IMR-90 (cell line): ENCODE data around the gene CDK6. TPM values are rescaled to one million over a fixed set of nuclear protein-coding genes. Genes with fewer than 3 reads are reported as not detected.

Source experiments
- ATAC-seq: fragments of 200-7000 bp; cut with Tn5 transposase; 2 replicates; pipeline ENCODE4 v1.9.1; 2020; ENCODE audit warnings: low read depth, mild to moderate bottlenecking, moderate library complexity
- BruUV-seq: library from RNA; stranded (reverse); fragments of 400-500 nt; replicated peaks from 2 replicates; lab custom pipeline; 2021; lab: Mats Ljungman, UMichigan
- CTCF ChIA-PET: fragments of 300-600 bp; formaldehyde crosslinking; extraction: SDS; loops from one replicate; lab custom pipeline; 2021; ENCODE audit warnings: antibody characterized with exemption; lab: Yijun Ruan, JAX
- POLR2A ChIA-PET: fragments of 300-600 bp; sonication (Branson Sonifier 250); formaldehyde crosslinking; loops from one replicate; lab custom pipeline; 2022; ENCODE audit warnings: antibody characterized with exemption; ENCODE audit not compliant: unreplicated experiment; lab: Charles Lee
- DNase-seq: peaks from one replicate; pipeline ENCODE4 v3.0.0; 2013
- H2AFZ ChIP-seq: replicated peaks from 2 replicates; pipeline ENCODE3; 2013; ENCODE audit warnings: low read length, mild to moderate bottlenecking; ENCODE audit not compliant: poor library complexity
- H2AK5ac ChIP-seq: 2 replicates; pipeline ENCODE4 v1.6.1; 2013; ENCODE audit warnings: low read depth, low read length, inconsistent platforms
- H2AK9ac ChIP-seq: replicated peaks from 2 replicates; pipeline ENCODE3; 2013; ENCODE audit warnings: mild to moderate bottlenecking, low read depth, low read length, moderate library complexity; ENCODE audit not compliant: poor library complexity
- H2BK120ac ChIP-seq: 2 replicates; pipeline ENCODE4 v1.6.1; 2013; ENCODE audit warnings: low read depth, low read length, inconsistent platforms
- H2BK15ac ChIP-seq: 3 replicates; pipeline ENCODE4 v1.6.1; 2013; ENCODE audit warnings: low read depth, low read length, inconsistent platforms
- H2BK20ac ChIP-seq: 2 replicates; pipeline ENCODE4 v1.6.1; 2013; ENCODE audit warnings: low read depth, mild to moderate bottlenecking, inconsistent platforms, low read length, moderate library complexity
- H2BK5ac ChIP-seq: 2 replicates; pipeline ENCODE4 v1.6.1; 2013; ENCODE audit warnings: mild to moderate bottlenecking, low read depth, low read length, inconsistent platforms; ENCODE audit not compliant: poor library complexity, severe bottlenecking
- H3K14ac ChIP-seq: replicated peaks from 2 replicates; pipeline ENCODE4 v1.6.1; 2013; ENCODE audit warnings: low read depth, low read length, inconsistent platforms
- H3K18ac ChIP-seq: 2 replicates; pipeline ENCODE4 v1.6.1; 2013; ENCODE audit warnings: low read depth, low read length, control low read depth
- H3K23ac ChIP-seq: 2 replicates; pipeline ENCODE4 v1.6.1; 2013; ENCODE audit warnings: low read depth, low read length, inconsistent platforms
- H3K27ac ChIP-seq: 2 replicates; pipeline ENCODE4 v1.5.1; 2013; ENCODE audit warnings: mild to moderate bottlenecking, control low read depth, low read length; ENCODE audit not compliant: insufficient read depth
- H3K27me3 ChIP-seq: 2 replicates; pipeline ENCODE4 v1.6.1; 2013; ENCODE audit warnings: low read length; ENCODE audit not compliant: control insufficient read depth, insufficient read depth
- H3K36me3 ChIP-seq: 2 replicates; pipeline ENCODE4 v1.6.1; 2013; ENCODE audit warnings: low read length, mixed read lengths; ENCODE audit not compliant: control insufficient read depth, insufficient read depth
- H3K4ac ChIP-seq: 2 replicates; pipeline ENCODE4 v1.6.1; 2013; ENCODE audit warnings: low read depth, low read length, inconsistent platforms
- H3K4me1 ChIP-seq: 2 replicates; pipeline ENCODE4 v1.6.1; 2013; ENCODE audit warnings: low read length, mixed read lengths; ENCODE audit not compliant: control insufficient read depth, insufficient read depth
- H3K4me2 ChIP-seq: 2 replicates; pipeline ENCODE4 v1.6.1; 2013; ENCODE audit warnings: low read depth, mild to moderate bottlenecking, control low read depth, low read length, moderate library complexity
- H3K4me3 ChIP-seq: 2 replicates; pipeline ENCODE4 v1.5.1; 2013; ENCODE audit warnings: low read depth, mild to moderate bottlenecking, control low read depth, low read length, moderate library complexity; ENCODE audit not compliant: insufficient read depth
- H3K56ac ChIP-seq: 2 replicates; pipeline ENCODE4 v1.6.1; 2013; ENCODE audit warnings: low read length, inconsistent platforms; ENCODE audit not compliant: insufficient read depth; ENCODE audit errors: extremely low read depth
- H3K79me1 ChIP-seq, 2 experiments: 2 replicates each; pipeline ENCODE4 v1.6.1; 2013; ENCODE audit warnings: low read length in 2 of 2, inconsistent platforms in 1 of 2, low read depth in 1 of 2
- H3K9ac ChIP-seq: 2 replicates; pipeline ENCODE4 v1.6.1; 2013; ENCODE audit warnings: low read depth, low read length, control low read depth
- H3K9me1 ChIP-seq: 2 replicates; pipeline ENCODE4 v1.6.1; 2013; ENCODE audit warnings: low read length, inconsistent platforms; ENCODE audit not compliant: insufficient read depth
- H3K9me3 ChIP-seq: 2 replicates; pipeline ENCODE4 v1.6.1; 2013; ENCODE audit warnings: low read length; ENCODE audit not compliant: control insufficient read depth, insufficient read depth
- H4K20me1 ChIP-seq: 2 replicates; pipeline ENCODE4 v1.6.1; 2013; ENCODE audit warnings: low read length, inconsistent platforms; ENCODE audit not compliant: insufficient read depth
- H4K5ac ChIP-seq: 2 replicates; pipeline ENCODE4 v1.6.1; 2013; ENCODE audit warnings: mild to moderate bottlenecking, low read depth, low read length, control low read depth
- H4K8ac ChIP-seq, 2 experiments: 2 replicates each; pipeline ENCODE4 v1.6.1; 2013; ENCODE audit warnings: low read depth in 2 of 2, low read length in 2 of 2, control low read depth in 1 of 2, inconsistent platforms in 1 of 2
- H4K91ac ChIP-seq: 2 replicates; pipeline ENCODE4 v1.6.1; 2013; ENCODE audit warnings: low read depth, low read length, inconsistent platforms; ENCODE audit not compliant: insufficient read depth
- BHLHE40 ChIP-seq: fragments of 150-350 bp; IDR thresholded peaks from 2 replicates; pipeline ENCODE4 v1.6.1; 2016; ENCODE audit warnings: mild to moderate bottlenecking, low read depth, low read length
- CEBPB ChIP-seq: IDR thresholded peaks from 2 replicates; pipeline ENCODE4 v1.6.1; 2012; ENCODE audit warnings: low read depth, low read length, improper control_type of control experiment
- CHD1 ChIP-seq: IDR thresholded peaks from 2 replicates; pipeline ENCODE4 v1.6.1; 2012; ENCODE audit warnings: low read depth, low read length, improper control_type of control experiment
- MAFK ChIP-seq: IDR thresholded peaks from 2 replicates; pipeline ENCODE4 v1.6.1; 2012; ENCODE audit warnings: low read depth, low read length, improper control_type of control experiment
- NFE2L2 ChIP-seq: fragments of 150-350 bp; IDR thresholded peaks from 2 replicates; pipeline ENCODE4 v1.6.1; 2016; ENCODE audit warnings: low read depth, mild to moderate bottlenecking, low read length
- RAD21 ChIP-seq: IDR thresholded peaks from 2 replicates; pipeline ENCODE4 v1.6.1; 2012; ENCODE audit warnings: low read length, improper control_type of control experiment
- RFX5 ChIP-seq: IDR thresholded peaks from 2 replicates; pipeline ENCODE4 v1.8.0; 2012; ENCODE audit warnings: low read depth, mild to moderate bottlenecking, low read length, moderate library complexity
- dilution Hi-C: fragments of 300-500 bp; cut with HindIII; formaldehyde crosslinking; loops from one replicate; pipeline ENCODE4 v1.14.3; 2018; ENCODE audit warnings: low sequenced_read_pairs; ENCODE audit not compliant: unreplicated experiment
- in situ Hi-C: fragments of 300-500 bp; cut with MboI; formaldehyde crosslinking; loops from 3 replicates; pipeline ENCODE4 v1.14.3; 2019; ENCODE audit warnings: low sequenced_read_pairs, inconsistent platforms, mixed read lengths
- intact Hi-C: fragments of 100-400 bp; cut with micrococcal nuclease; formaldehyde crosslinking; loops from 2 replicates; pipeline ENCODE4 v1.10.0; 2022
- polyA plus RNA-seq, 3 experiments: library from polyadenylated mRNA; depleted of rRNA; stranded (reverse); fragments of >200 nt; gene quantifications; 2 replicates each; pipeline ENCODE4 v1.2.3, GENCODE V29; 2012; ENCODE audit warnings: low replicate concordance in 1 of 3
- total RNA-seq: library from RNA; depleted of rRNA; stranded (reverse); fragments of >200 nt; gene quantifications from 2 replicates; pipeline ENCODE4 v1.2.3, GENCODE V29; 2012
- TF ChIP-seq, protein P1 (sequence below): conservative IDR thresholded peaks from 2 replicates; pipeline ENCODE4 v1.5.1; 2012; ENCODE audit warnings: mild to moderate bottlenecking, low read depth, low read length, improper control_type of control experiment
- TF ChIP-seq, protein P2 (sequence below): fragments of 150-350 bp; IDR thresholded peaks from 2 replicates; pipeline ENCODE4 v1.6.1; 2016; ENCODE audit warnings: low read depth, mild to moderate bottlenecking, low read length, moderate library complexity, borderline replicate concordance

The CDK6 gene
- total and polyA plus RNA-seq, 2 of the 4 experiments (the other 2 are of a cell fraction), result 21.5 to 195 TPM

DNA sequence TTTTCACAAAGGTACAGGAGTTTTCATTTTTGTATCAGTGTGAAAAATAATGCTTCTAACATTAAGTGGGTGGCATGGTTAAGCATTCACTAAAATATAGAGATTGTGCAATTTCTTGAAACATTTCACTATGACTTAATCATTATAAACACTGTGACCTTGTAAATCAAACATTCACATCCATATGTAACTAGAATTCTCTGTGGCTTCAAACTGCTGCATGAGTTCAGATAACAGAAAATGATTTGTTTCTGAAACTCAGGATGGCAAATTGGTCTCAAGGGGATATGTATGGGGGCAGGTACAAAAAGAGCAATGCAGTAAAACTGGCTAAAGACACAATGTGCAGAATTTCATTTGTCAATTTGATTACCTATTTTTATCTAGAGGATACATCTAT lies 250.0 kb downstream of the CDK6 start:
- no peak overlapping the region for H2BK15ac ChIP-seq
- H3K27ac ChIP-seq, result no peak overlapping the region
- no peak overlapping the region for H3K14ac ChIP-seq
- H4K91ac ChIP-seq, result no peak overlapping the region
- no peak overlapping the region for H3K4ac ChIP-seq
- no peak overlapping the region for H4K8ac ChIP-seq
- no peak overlapping the region for H2BK20ac ChIP-seq
- no peak overlapping the region for H3K56ac ChIP-seq
- intact Hi-C loops, result loop anchor here (5.0 kb wide), 1 partner anchor 59 kb away; the partner anchor contains the start of genes PEX1 and RBM48
- peak overlapping the region; percentile 72 for H2BK5ac ChIP-seq
- H3K79me1 ChIP-seq, result peaks cover 0 to 50% of the 10 kb centered on the region in 2 experiments; a peak in 2 of 4 replicates
- H3K23ac ChIP-seq, result 0 out of 2 replicates have a peak overlapping the region, but pooled peaks have one; percentile 64
- H3K9me1 ChIP-seq, result peaks cover 14% of the 10 kb centered on the region; the same call in 1 of the 2 replicates
- in situ Hi-C loops, result no loop called here
- no peak overlapping the region for H2AK5ac ChIP-seq
- TF ChIP-seq BHLHE40 (no peak), MAFK (no peak), NFE2L2 (no peak), CEBPB (peak; percentile 99), CHD1 (no peak), RFX5 (no peak), RAD21 (no peak)
- TF ChIP-seq, protein P1, sequence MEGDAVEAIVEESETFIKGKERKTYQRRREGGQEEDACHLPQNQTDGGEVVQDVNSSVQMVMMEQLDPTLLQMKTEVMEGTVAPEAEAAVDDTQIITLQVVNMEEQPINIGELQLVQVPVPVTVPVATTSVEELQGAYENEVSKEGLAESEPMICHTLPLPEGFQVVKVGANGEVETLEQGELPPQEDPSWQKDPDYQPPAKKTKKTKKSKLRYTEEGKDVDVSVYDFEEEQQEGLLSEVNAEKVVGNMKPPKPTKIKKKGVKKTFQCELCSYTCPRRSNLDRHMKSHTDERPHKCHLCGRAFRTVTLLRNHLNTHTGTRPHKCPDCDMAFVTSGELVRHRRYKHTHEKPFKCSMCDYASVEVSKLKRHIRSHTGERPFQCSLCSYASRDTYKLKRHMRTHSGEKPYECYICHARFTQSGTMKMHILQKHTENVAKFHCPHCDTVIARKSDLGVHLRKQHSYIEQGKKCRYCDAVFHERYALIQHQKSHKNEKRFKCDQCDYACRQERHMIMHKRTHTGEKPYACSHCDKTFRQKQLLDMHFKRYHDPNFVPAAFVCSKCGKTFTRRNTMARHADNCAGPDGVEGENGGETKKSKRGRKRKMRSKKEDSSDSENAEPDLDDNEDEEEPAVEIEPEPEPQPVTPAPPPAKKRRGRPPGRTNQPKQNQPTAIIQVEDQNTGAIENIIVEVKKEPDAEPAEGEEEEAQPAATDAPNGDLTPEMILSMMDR, result no peak
- TF ChIP-seq, protein P2, sequence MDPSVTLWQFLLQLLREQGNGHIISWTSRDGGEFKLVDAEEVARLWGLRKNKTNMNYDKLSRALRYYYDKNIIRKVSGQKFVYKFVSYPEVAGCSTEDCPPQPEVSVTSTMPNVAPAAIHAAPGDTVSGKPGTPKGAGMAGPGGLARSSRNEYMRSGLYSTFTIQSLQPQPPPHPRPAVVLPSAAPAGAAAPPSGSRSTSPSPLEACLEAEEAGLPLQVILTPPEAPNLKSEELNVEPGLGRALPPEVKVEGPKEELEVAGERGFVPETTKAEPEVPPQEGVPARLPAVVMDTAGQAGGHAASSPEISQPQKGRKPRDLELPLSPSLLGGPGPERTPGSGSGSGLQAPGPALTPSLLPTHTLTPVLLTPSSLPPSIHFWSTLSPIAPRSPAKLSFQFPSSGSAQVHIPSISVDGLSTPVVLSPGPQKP, result no peak
- no peak overlapping the region for H2BK120ac ChIP-seq
- DNase-seq, result peak; percentile 72
- H4K20me1 ChIP-seq, result peaks cover 62% of the 10 kb centered on the region
- H2AFZ ChIP-seq, result no peak overlapping the region
- ChIA-PET CTCF (no interaction called here), POLR2A (no interaction called here)
- no peak overlapping the region for H3K18ac ChIP-seq
- H3K36me3 ChIP-seq, result no peaks in the 10 kb centered on the region
- no peak for ATAC-seq
- H2AK9ac ChIP-seq, result no peak overlapping the region
- no peaks in the 10 kb centered on the region for H3K9me3 ChIP-seq
- H3K4me1 ChIP-seq, result peaks cover 8% of the 10 kb centered on the region
- H3K4me3 ChIP-seq, result no peak overlapping the region
- H3K27me3 ChIP-seq, result no peaks in the 10 kb centered on the region
- BruUV-seq, result no TSS peak
- H3K4me2 ChIP-seq, result peak overlapping the region; percentile 74
- no peak overlapping the region for H4K5ac ChIP-seq
- dilution Hi-C loops, result no loop called here
- no peak overlapping the region for H3K9ac ChIP-seq
